ENCODE measurements around the gene RXYLT1. TPM values are rescaled to one million over a fixed set of nuclear protein-coding genes. Genes with fewer than 3 reads are reported as not detected.
"Not testable (repeated sequence)": the region's sequence is repeated elsewhere in the genome, so short reads cannot be mapped to it uniquely, and the experiment has no call there.

The RXYLT1 gene
- total RNA-seq, 2 donors from 2014 or later, result 14.1 to 15.2 TPM

DNA sequence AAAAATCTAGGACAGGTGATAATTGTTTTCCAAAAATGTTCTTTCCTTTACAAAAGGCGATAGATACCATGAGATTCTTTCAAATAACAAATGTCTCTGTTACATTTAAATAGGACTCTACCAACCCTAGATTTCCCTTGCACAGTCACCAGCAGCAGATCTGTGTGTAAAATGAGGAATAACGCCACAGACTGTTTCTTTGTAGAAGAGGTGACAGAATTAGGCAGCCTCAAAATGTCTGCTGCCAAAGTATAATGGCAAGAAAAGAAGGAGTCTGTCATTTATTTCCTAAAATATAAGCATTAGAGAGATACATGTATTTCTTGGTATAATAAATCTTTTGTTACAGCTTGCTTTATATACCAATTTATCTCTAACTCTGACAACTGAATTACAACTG lies 56.3 kb downstream of the RXYLT1 start:
- no peak for ATAC-seq
- DNase-seq, result no peak
- intact Hi-C loops (cut with DNase I), result loop anchor here in 1 of 2 donors (2.0 kb wide), 1 partner anchor 421 kb away; no protein-coding TSS in a partner anchor

- DNase-seq (no peak), ATAC-seq (no peak)
- intact Hi-C loops (cut with DNase I), result loop anchor here in 1 of 2 donors (2.0 kb wide), 1 partner anchor 420 kb away; no protein-coding TSS in a partner anchor
Measured at GRCh38 chr12:63836936-63837335, 57.2 kb downstream of the RXYLT1 start.

- intact Hi-C loops (cut with DNase I), result loop anchor here in 1 of 2 donors (2.0 kb wide), 1 partner anchor 418 kb away; no protein-coding TSS in a partner anchor
- DNase-seq (no peak), ATAC-seq (no peak)
Measured at GRCh38 chr12:63838411-63838810, 58.7 kb downstream of the RXYLT1 start.

GRCh38 chr12:63841011-63841410 lies 61.3 kb downstream of the RXYLT1 start:
- intact Hi-C loops (cut with DNase I), result loop anchor here (5.0 to 10.0 kb wide), 3 partner anchors 104 to 341 kb away; no protein-coding TSS in a partner anchor
- DNase-seq, result no peak

GRCh38 chr12:63841571-63841970 lies 61.9 kb downstream of the RXYLT1 start:
- ATAC-seq (no peak), DNase-seq (no peak)
- intact Hi-C loops (cut with DNase I), result loop anchor here (5.0 to 10.0 kb wide), 3 partner anchors 103 to 341 kb away; no protein-coding TSS in a partner anchor

More at GRCh38 chr12:63841011-63841410, 61.3 kb downstream of the RXYLT1 start:
- no peak for ATAC-seq

DNA sequence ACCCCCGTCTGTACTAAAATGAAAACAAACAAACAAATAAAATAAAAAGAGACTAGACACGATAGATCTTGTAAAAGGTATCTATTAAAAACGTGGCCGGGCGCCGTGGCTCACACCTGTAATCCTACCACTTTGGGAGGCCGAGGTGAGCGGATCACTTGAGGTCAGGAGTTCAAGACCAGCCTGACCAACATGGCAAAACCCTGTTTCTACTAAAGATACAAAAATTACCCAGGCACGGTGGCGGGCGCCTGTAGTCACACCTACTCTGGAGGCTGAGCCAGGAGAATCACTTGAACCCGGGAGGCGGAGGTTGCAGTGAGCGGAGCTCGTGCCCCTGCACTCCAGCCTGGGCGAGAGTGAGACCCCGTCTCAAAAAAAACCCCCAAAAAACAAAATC lies 63.0 kb downstream of the RXYLT1 start:
- intact Hi-C loops (cut with DNase I), result loop anchor here (2.0 to 10.0 kb wide), 4 partner anchors 102 to 340 kb away; no protein-coding TSS in a partner anchor

GRCh38 chr12:63843254-63843720 lies 63.6 kb downstream of the RXYLT1 start:
- ATAC-seq, result no peak
- intact Hi-C loops (cut with DNase I), result loop anchor here (2.0 to 10.0 kb wide), 4 partner anchors 102 to 339 kb away; no protein-coding TSS in a partner anchor

More for the DNA sequence above, 63.0 kb downstream of the RXYLT1 start:
- peak; percentile 26 for DNase-seq
- ATAC-seq, result not testable (repeated sequence)

DNA sequence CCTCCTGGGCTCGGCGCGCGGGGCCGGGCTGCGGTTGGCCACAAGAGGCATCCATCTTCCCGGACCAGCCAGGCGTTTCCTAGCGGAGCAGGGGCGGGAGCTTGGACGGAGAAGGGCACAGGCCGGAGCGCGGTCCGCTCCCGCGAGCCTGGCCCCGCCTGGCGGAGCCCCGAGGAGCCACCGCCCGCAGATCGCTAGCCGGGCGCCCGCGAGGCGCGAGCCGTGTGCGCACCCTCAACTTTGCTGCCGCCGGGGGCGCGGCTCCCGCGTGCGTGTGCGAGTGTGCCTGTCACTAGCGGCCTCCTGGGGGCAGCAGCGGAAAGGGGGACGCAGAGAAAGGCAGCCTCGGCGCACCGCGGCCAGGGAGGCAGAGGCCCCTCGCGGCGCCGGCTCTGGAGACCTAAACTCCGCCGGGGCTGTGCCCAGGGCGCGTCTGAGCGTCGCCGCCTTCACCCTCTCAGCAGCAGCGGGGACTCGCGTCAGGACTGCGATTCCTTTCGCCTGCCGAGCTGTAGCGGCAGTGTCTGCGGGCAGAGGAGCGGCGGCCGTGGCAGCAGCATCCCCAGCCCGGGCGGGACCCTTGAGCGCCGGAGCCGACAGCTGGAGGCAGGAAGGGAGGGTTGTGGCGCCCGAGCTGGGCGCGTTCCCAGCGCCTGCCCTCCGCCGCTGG lies 64.1 kb downstream of the RXYLT1 start:
- DNase-seq, result peak; percentile 94
- intact Hi-C loops (cut with DNase I), result loop anchor here (2.0 to 10.0 kb wide), 4 partner anchors 101 to 338 kb away; no protein-coding TSS in a partner anchor
- ATAC-seq, result peak; percentile 92 to 94

More at GRCh38 chr12:63843254-63843720, 63.6 kb downstream of the RXYLT1 start:
- DNase-seq, result no peak

DNA sequence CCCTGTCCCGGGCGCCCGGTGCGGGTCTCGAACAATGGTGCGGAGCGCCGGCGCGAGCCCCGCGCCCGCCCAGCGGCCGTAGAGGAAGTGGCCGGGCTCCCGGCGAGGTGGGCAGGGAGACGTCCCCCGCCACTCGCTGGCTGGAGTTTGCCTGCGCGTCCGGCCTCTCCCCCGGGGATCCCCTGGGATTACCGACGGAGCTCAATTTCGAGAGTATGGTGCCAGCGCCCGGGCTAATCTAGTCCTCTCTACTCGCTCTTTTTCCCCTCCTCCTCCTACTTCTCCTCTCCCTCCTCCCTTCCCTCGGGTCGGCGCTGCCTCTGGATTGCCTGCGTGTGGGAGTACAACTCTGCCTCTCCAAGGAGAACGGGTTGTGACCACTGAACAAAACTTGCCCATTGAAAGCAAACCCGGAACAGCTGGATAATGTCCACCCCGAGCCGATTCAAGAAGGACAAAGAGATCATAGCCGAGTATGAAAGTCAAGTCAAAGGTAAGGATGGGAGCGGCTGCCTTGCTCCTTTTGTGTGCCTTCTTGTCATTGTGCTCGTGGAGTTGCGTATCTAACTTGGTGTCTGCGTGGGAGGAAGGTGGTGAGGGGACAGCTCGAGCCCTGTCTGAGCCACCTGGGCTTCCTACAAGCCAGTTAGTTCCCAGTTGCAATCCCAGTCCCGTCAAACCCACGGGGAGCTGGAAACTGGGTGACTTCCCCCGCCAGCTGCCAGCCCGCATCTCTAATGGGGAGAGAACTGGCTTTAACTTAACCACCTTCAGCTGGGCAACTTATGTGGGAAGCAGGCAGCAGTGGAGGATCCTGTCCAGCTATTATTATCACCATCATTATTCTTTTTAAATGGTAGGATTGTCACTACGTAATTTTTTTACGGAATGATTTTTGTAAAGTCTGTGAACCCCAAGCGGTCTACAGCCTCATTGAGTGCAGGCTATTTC lies 65.0 kb downstream of the RXYLT1 start, which contains the start of gene SRGAP1:
TSS of gene SRGAP1 (plus strand) at position 310 of the 951 bp plus-strand sequence. CDS start at position 427, 117 bp downstream.
- ATAC-seq, result peak; percentile 63 to 73
- intact Hi-C loops (cut with DNase I), result loop anchor here (5.0 to 10.0 kb wide), 3 partner anchors 100 to 338 kb away; no protein-coding TSS in a partner anchor
- DNase-seq, result peak; percentile 77

- ATAC-seq, result no peak
- no peak for DNase-seq
- intact Hi-C loops (cut with DNase I), result loop anchor here (10.0 kb wide), 2 partner anchors 99 to 239 kb away; no protein-coding TSS in a partner anchor
Measured at GRCh38 chr12:63845726-63846125, 66.0 kb downstream of the RXYLT1 start.

DNA sequence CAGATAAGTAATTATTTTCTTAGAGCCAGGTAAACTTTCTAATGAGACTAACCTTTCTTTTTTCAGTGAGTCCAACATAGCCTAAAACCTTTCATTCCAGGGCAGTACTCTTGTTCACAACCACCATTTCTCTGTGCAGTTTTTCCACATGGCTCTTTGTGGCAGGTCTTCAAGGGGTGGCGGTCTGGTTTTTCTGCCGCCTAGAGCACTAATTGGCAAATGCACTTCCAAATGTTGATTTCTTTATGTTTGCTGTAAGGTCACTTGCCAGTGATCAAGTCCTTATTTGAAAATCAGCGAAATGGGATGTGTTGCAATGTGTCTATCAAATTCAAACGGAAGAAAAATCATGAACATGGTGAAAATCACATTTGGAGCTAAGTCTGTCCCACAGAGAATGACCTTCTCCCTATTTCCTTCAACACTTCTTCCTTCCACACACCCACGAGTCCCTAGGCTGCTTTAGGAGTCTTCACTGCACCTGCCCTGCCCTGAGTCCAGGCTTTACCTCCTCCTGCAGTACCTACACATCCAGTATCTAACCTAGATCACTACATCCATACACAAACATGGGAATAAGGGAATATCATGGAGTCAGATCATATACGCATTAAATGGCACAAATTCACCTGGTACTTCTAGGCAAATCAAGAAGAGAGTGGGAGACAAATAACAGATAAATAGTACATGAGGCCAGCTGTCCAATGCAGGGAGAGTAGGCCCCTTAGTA lies 66.7 kb downstream of the RXYLT1 start:
- intact Hi-C loops (cut with DNase I), result loop anchor here (10.0 kb wide), 2 partner anchors 98 to 238 kb away; no protein-coding TSS in a partner anchor
- DNase-seq (no peak), ATAC-seq (no peak)

DNA sequence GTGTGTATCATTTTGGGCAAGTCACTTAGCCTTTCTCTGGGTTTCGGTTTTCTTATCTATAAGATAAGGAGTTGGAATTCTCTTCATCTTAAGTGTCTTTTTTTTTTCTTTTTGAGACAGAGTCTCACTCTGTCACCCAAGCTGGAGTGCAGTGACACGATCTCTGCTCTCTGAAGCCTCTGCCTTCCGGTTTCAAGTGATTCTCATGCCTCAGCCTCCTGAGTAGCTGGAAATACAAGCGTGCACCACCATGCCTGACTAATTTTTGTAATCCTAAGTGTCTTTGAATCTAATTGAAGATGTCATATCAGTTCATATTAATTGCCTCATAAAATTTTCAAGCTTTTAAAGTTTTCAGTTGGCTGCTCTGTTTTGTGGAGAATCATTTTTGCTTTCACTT lies 68.7 kb downstream of the RXYLT1 start:
- intact Hi-C loops (cut with DNase I), result loop anchor here (10.0 kb wide), 2 partner anchors 96 to 236 kb away; no protein-coding TSS in a partner anchor
- no peak for ATAC-seq

DNA sequence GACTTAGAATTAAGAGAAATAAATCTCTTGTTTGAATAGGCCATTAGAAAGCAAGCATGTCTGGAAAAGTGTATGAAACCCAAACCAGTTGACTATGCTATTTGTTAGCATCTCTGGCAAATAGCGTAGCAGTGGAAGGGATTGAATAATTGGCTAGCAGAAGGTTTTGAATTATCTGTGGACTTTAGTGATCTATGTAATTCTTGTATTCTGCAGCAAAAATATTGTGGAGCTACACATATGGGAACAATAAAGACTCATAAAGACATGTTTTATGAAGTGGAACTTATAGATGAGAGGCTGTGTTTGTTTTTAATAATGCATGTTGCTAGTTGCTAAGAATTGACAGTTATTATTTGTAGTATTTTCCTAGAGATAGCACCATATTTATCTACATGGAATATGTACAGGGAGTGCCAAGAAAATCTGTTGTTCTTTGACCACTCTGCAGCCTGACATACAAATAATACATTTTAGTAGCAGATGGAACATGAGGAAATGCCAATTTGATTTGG lies 69.5 kb downstream of the RXYLT1 start:
- DNase-seq, result no peak
- ATAC-seq, result no peak
- intact Hi-C loops (cut with DNase I), result loop anchor here (10.0 kb wide), 2 partner anchors 96 to 236 kb away; no protein-coding TSS in a partner anchor

More for the DNA sequence above, 68.7 kb downstream of the RXYLT1 start:
- DNase-seq, result no peak

- DNase-seq (no peak), ATAC-seq (no peak)
- intact Hi-C loops (cut with DNase I), result loop anchor here (10.0 kb wide), 2 partner anchors 95 to 235 kb away; no protein-coding TSS in a partner anchor
Measured at GRCh38 chr12:63849641-63850040, 69.9 kb downstream of the RXYLT1 start.

- ATAC-seq, result no peak
- intact Hi-C loops (cut with DNase I), result no loop called here
- no peak for DNase-seq
Measured at GRCh38 chr12:63853978-63854377, 74.3 kb downstream of the RXYLT1 start.

GRCh38 chr12:63855299-63855698 lies 75.6 kb downstream of the RXYLT1 start:
- ATAC-seq, result no peak
- intact Hi-C loops (cut with DNase I), result no loop called here
- no peak for DNase-seq

GRCh38 chr12:63857771-63858670 lies 78.3 kb downstream of the RXYLT1 start:
- DNase-seq, result no peak
- no peak for ATAC-seq
- intact Hi-C loops (cut with DNase I), result no loop called here

All from left cardiac atrium (tissue), 4 donors.